K562 (cell line): Measurements from ENCODE around the gene CDCP1. TPM values are rescaled to one million over a fixed set of nuclear protein-coding genes. Genes with fewer than 3 reads are reported as not detected.
A peak's percentile ranks its signal among the peaks of the same experiment; 100 is the strongest.

Experiments
- CCAR2 ChIP-seq: fragments of 200-400 bp; formaldehyde crosslinking; IDR thresholded peaks from 2 replicates; pipeline ENCODE4 v1.6.1; 2017; ENCODE audit warnings: mild to moderate bottlenecking, low read depth, low read length
- ETV6 ChIP-seq, 3 experiments: fragments of 150-350 bp in 1 of 3; sonication (generic) in 1 of 3; formaldehyde crosslinking in 1 of 3; IDR thresholded peaks; 2 replicates each; pipeline versions ENCODE4 v1.6.1 to v1.8.0; 2014 to 2022; ENCODE audit warnings: borderline replicate concordance in 2 of 3, low read depth in 2 of 3, antibody characterized with exemption in 1 of 3, low read length in 1 of 3, mild to moderate bottlenecking in 1 of 3, missing genetic modification reagents in 1 of 3
- FOXP1 ChIP-seq: sonication (generic); formaldehyde crosslinking; IDR thresholded peaks from 2 replicates; pipeline ENCODE4 v1.8.0; 2022; ENCODE audit warnings: mild to moderate bottlenecking, missing genetic modification reagents
- GATAD2A ChIP-seq: fragments of 450-650 bp; IDR thresholded peaks from 2 replicates; pipeline ENCODE4 v1.6.1; 2017
- KLF13 ChIP-seq: fragments of 450-650 bp; IDR thresholded peaks from 2 replicates; pipeline ENCODE4 v1.6.1; 2016; ENCODE audit warnings: missing genetic modification characterization, low read depth, mild to moderate bottlenecking, missing compliant biosample characterization, moderate library complexity, borderline replicate concordance
- POLR2AphosphoS2 ChIP-seq: IDR thresholded peaks from 2 replicates; pipeline ENCODE4 v1.6.1; 2012; ENCODE audit warnings: low read length, improper control_type of control experiment
- PYGO2 ChIP-seq: fragments of 450-650 bp; IDR thresholded peaks from 2 replicates; pipeline ENCODE4 v1.6.1; 2016; ENCODE audit warnings: mild to moderate bottlenecking, missing genetic modification characterization, moderate library complexity, missing compliant biosample characterization
- RB1 ChIP-seq: fragments of 450-650 bp; IDR thresholded peaks from 2 replicates; pipeline ENCODE4 v1.6.1; 2017; ENCODE audit warnings: low read depth, mild to moderate bottlenecking
- SLC30A9 ChIP-seq: fragments of 250-450 bp; sonication (Bioruptor Pico); IDR thresholded peaks from 2 replicates; pipeline ENCODE4 v1.8.0; 2022; ENCODE audit warnings: mild to moderate bottlenecking, moderate library complexity
- SNIP1 ChIP-seq: fragments of 450-650 bp; IDR thresholded peaks from 2 replicates; pipeline ENCODE4 v1.7.1; 2017; ENCODE audit warnings: low read depth, mild to moderate bottlenecking
- ZFPM2 ChIP-seq: fragments of 250-450 bp; sonication (Bioruptor Pico); IDR thresholded peaks from 2 replicates; pipeline ENCODE4 v1.5.1; 2022; ENCODE audit warnings: mild to moderate bottlenecking
- ZKSCAN3 ChIP-seq: fragments of 250-450 bp; sonication (Bioruptor Pico); IDR thresholded peaks from 2 replicates; pipeline ENCODE4 v1.4.0; 2020
- ZNF140 ChIP-seq: fragments of 250-450 bp; sonication (Bioruptor Pico); IDR thresholded peaks from 2 replicates; pipeline ENCODE4 v1.8.0; 2021; ENCODE audit warnings: moderate library complexity, mild to moderate bottlenecking, inconsistent platforms
- ZNF79 ChIP-seq: fragments of 250-450 bp; sonication (Bioruptor Pico); IDR thresholded peaks from 2 replicates; pipeline ENCODE4 v1.4.0; 2020; ENCODE audit warnings: low read depth, mild to moderate bottlenecking, moderate library complexity
- polyA plus RNA-seq, 8 experiments: library from polyadenylated mRNA; depleted of rRNA in 4 of 8; stranded (reverse) in 5 of 8; unstranded in 3 of 8; fragments of >200 nt; fragmentation: Nextera tagmentation in 2 of 8; fragmentation: Illumina TruSeq in 1 of 8; extraction: Ambion mirVana in 2 of 8; extraction: Trizol in 1 of 8; gene quantifications; 2 replicates each; pipeline versions ENCODE4 v1.2.1 to v1.2.3, GENCODE V29; 2011 to 2014; ENCODE audit warnings: inconsistent platforms in 1 of 8, missing spikeins in 1 of 8
- total RNA-seq, 7 experiments: library from RNA; depleted of rRNA in 6 of 7; stranded (reverse); fragments of >200 nt in 6 of 7; fragmentation: Illumina TruSeq in 2 of 7; extraction: Trizol in 2 of 7; gene quantifications; 2 replicates each; pipeline versions ENCODE4 v1.2.1 to v1.2.3, GENCODE V29; 2011 to 2021; ENCODE audit warnings: low replicate concordance in 1 of 7
- TF ChIP-seq, protein P1 (sequence below): fragments of 450-650 bp; conservative IDR thresholded peaks from 2 replicates; pipeline ENCODE4 v1.6.1; 2016; ENCODE audit warnings: missing genetic modification characterization, low read depth, mild to moderate bottlenecking, missing compliant biosample characterization, moderate library complexity
- TF ChIP-seq, protein P2 (sequence below): IDR thresholded peaks from 2 replicates; pipeline ENCODE4 v1.6.1; 2011; ENCODE audit not compliant: insufficient read length; ENCODE audit errors: extremely low read depth
- TF ChIP-seq, protein P3 (sequence below), 2 experiments: fragments of 450-650 bp in 1 of 2; IDR thresholded peaks; 2 replicates each; pipeline ENCODE4 v1.6.1; 2011 to 2017; ENCODE audit warnings: low read depth in 2 of 2, antibody characterized with exemption in 1 of 2, borderline replicate concordance in 1 of 2, low read length in 1 of 2, mild to moderate bottlenecking in 1 of 2, mixed read lengths in 1 of 2; ENCODE audit not compliant: control insufficient read depth in 1 of 2
- TF ChIP-seq, protein P4 (sequence below), 3 experiments: fragments of 200-800 bp in 1 of 3; sonication (Bioruptor generic) in 1 of 3; sonication (generic) in 1 of 3; formaldehyde crosslinking in 1 of 3; IDR thresholded peaks; 2 replicates each; pipeline versions ENCODE4 v1.6.1 to v1.8.0; 2016 to 2022; ENCODE audit warnings: mild to moderate bottlenecking in 2 of 3, missing compliant biosample characterization in 2 of 3, missing genetic modification characterization in 2 of 3, missing genetic modification reagents in 1 of 3
- TF ChIP-seq, protein P5 (sequence below): sonication (generic); formaldehyde crosslinking; IDR thresholded peaks from 2 replicates; pipeline ENCODE4 v1.8.0; 2022; ENCODE audit warnings: mild to moderate bottlenecking, missing genetic modification reagents

Gene CDCP1
- total and polyA plus RNA-seq, 9 of the 15 experiments (the other 6 are each of a cell fraction or from before 2014, with no cell fraction given): 3.9 to 16.4 (median 5.2) TPM

DNA sequence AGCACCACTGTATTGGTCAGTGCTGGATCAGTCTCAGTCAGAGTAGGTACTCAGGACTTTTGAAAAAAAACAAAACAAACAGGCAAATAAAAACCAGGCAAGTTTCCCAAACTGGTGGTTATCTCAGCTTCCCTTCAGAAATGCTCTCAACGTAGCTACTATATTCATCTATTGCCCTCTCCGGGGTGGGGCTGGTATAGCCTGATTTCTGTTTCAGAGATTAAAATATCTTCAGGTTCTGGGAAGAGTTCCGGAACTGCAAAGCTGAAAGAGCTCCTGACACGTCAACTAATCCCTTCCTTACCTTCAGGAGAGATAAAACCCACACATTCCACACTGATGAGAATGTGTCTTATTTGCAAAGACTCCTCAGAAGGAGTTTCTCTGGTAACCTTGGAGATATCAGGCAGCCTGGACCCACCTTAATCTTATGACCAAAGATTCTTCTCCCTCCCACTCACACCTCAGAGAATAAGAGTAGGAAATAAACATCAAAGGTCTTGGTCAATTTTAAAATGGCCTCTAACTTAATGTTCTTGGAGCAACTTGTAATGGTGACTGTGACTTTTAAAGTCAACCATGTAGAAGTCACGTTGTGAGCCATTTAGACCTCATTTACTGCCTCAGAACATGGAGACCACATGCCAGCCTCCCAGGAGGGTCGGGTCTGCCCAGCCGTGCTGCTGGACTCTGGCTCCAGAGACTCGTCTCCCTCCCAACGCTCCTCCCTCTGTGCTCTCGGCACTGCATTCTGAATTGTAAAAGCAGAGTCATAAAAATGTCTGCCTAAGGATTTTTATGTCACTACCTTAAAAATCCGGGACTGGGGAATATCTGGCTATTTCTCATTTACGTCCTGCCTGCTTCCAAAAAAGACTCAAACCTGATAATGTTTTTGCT, 53.8 kb downstream of the CDCP1 start (continued):
- TF ChIP-seq, protein P1, sequence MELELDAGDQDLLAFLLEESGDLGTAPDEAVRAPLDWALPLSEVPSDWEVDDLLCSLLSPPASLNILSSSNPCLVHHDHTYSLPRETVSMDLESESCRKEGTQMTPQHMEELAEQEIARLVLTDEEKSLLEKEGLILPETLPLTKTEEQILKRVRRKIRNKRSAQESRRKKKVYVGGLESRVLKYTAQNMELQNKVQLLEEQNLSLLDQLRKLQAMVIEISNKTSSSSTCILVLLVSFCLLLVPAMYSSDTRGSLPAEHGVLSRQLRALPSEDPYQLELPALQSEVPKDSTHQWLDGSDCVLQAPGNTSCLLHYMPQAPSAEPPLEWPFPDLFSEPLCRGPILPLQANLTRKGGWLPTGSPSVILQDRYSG (tag): peak; percentile 78
- TF ChIP-seq ETV6 (IDR thresholded peaks at IDR 0.05; ENCODE audit: borderline replicate concordance in 1 of 2, low read depth in 2 of 2, low read length in 1 of 2) (peak; percentile 3 to 82; a peak in 1 of 4 replicates), ETV6 (CRISPR knock-in tag; IDR thresholded peaks at IDR 0.05; ENCODE audit: borderline replicate concordance) (no peak), POLR2AphosphoS2 (no peak), SNIP1 (no peak), KLF13 (no peak), SLC30A9 (CRISPR knock-in tag) (no peak), FOXP1 (CRISPR knock-in tag) (no peak), ZNF140 (CRISPR knock-in tag) (no peak), ZFPM2 (CRISPR knock-in tag) (no peak), RB1 (0 out of 2 replicates have a peak, but pooled peaks have one; percentile 16), PYGO2 (tag) (no peak), CCAR2 (no peak), ZKSCAN3 (CRISPR knock-in tag) (no peak), ZNF79 (CRISPR knock-in tag) (no peak), GATAD2A (peak; percentile 88)
- TF ChIP-seq, protein P2, sequence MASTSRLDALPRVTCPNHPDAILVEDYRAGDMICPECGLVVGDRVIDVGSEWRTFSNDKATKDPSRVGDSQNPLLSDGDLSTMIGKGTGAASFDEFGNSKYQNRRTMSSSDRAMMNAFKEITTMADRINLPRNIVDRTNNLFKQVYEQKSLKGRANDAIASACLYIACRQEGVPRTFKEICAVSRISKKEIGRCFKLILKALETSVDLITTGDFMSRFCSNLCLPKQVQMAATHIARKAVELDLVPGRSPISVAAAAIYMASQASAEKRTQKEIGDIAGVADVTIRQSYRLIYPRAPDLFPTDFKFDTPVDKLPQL: no peak
- TF ChIP-seq, protein P3, sequence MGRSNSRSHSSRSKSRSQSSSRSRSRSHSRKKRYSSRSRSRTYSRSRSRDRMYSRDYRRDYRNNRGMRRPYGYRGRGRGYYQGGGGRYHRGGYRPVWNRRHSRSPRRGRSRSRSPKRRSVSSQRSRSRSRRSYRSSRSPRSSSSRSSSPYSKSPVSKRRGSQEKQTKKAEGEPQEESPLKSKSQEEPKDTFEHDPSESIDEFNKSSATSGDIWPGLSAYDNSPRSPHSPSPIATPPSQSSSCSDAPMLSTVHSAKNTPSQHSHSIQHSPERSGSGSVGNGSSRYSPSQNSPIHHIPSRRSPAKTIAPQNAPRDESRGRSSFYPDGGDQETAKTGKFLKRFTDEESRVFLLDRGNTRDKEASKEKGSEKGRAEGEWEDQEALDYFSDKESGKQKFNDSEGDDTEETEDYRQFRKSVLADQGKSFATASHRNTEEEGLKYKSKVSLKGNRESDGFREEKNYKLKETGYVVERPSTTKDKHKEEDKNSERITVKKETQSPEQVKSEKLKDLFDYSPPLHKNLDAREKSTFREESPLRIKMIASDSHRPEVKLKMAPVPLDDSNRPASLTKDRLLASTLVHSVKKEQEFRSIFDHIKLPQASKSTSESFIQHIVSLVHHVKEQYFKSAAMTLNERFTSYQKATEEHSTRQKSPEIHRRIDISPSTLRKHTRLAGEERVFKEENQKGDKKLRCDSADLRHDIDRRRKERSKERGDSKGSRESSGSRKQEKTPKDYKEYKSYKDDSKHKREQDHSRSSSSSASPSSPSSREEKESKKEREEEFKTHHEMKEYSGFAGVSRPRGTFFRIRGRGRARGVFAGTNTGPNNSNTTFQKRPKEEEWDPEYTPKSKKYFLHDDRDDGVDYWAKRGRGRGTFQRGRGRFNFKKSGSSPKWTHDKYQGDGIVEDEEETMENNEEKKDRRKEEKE (IDR thresholded peaks at IDR 0.05; ENCODE audit: borderline replicate concordance in 1 of 2, control insufficient read depth in 1 of 2, low read depth in 2 of 2, low read length in 1 of 2): 0 out of 4 replicates have a peak, but pooled peaks of 1 of the 2 experiments have one; percentile 77
- TF ChIP-seq, protein P4, sequence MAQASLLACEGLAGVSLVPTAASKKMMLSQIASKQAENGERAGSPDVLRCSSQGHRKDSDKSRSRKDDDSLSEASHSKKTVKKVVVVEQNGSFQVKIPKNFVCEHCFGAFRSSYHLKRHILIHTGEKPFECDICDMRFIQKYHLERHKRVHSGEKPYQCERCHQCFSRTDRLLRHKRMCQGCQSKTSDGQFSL (CRISPR knock-in tag; IDR thresholded peaks at IDR 0.05): no peak
- TF ChIP-seq, protein P4 (tag; IDR thresholded peaks at IDR 0.05): no peak
- TF ChIP-seq, protein P5, sequence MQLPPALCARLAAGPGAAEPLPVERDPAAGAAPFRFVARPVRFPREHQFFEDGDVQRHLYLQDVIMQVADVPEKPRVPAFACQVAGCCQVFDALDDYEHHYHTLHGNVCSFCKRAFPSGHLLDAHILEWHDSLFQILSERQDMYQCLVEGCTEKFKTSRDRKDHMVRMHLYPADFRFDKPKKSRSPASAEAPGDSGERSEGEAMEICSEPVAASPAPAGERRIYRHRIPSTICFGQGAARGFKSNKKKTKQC (CRISPR knock-in tag): no peak
